RPMI7951 (cell line): Measurements from ENCODE around the gene NOL4L. TPM values are rescaled to one million over a fixed set of nuclear protein-coding genes. Genes with fewer than 3 reads are reported as not detected.
A peak's percentile ranks its signal among the peaks of the same experiment; 100 is the strongest.

Source experiments
- DNase-seq: peaks from one replicate; pipeline ENCODE4 v3.0.0-alpha.2; 2012; ENCODE audit warnings: low read depth
- total RNA-seq: library from RNA; depleted of rRNA; stranded (reverse); fragments of >200 nt; shearing (Covaris generic); gene quantifications from 2 replicates; pipeline ENCODE4 v1.2.3, GENCODE V29; 2014

The NOL4L gene
- total RNA-seq, 1 experiment from 2014 or later = 8.7 TPM

DNA sequence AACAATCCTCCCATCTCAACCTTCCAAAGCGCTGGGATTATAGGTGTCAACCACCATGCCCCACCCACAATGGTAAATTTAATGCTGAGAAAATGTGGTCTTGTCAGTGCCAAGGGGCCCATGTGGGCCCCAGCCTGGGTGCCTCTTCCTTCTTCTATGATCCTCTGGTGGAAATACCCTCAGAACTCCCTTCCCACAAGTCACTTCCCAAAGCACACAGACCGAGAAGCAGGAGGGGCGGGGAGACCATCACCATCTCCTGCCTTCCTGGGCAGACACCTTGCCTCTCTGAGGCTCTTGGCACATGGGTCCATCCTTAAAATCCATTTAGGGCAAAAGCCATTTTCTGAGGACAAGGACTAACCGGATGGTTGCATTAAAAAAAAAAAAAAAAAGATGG, 59.0 kb downstream of the NOL4L start:
- DNase-seq = no peak

DNA sequence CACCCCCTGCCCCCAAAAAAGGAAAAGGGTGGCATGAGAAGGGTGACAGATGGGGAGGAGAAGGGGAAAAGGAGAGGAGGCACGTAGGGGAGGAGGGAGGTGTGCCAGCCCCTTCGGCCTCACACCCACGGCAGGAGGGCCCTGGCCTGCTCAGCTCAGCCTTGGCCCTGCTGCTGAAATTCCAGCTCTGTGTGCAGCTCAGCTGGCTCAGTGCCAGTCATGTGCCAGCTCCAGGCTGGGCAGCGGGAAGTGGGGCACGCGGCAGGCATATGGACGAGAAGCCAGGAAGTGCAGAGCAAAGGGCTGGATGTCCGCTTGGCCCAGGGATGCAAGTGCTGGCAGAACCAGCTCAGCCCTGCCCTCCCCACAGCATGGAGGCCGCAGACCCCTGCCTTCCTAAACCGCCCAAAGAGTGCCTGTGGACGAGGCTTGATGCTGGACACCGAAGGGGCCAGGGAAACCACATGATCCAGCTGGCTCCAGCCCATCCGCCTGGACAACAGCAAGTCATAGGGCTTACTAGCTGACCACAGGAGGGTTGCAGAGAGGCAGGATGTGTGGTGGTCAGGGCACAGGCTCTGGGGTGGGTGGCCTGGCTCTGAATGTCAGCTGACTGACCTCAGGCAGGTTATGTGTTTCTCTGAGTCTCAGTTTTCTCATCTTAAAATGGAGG, 60.2 kb downstream of the NOL4L start:
- DNase-seq = peak; percentile 40

GRCh38 chr20:32523613-32524213, 61.4 kb downstream of the NOL4L start:
- peak; percentile 39 for DNase-seq

DNA sequence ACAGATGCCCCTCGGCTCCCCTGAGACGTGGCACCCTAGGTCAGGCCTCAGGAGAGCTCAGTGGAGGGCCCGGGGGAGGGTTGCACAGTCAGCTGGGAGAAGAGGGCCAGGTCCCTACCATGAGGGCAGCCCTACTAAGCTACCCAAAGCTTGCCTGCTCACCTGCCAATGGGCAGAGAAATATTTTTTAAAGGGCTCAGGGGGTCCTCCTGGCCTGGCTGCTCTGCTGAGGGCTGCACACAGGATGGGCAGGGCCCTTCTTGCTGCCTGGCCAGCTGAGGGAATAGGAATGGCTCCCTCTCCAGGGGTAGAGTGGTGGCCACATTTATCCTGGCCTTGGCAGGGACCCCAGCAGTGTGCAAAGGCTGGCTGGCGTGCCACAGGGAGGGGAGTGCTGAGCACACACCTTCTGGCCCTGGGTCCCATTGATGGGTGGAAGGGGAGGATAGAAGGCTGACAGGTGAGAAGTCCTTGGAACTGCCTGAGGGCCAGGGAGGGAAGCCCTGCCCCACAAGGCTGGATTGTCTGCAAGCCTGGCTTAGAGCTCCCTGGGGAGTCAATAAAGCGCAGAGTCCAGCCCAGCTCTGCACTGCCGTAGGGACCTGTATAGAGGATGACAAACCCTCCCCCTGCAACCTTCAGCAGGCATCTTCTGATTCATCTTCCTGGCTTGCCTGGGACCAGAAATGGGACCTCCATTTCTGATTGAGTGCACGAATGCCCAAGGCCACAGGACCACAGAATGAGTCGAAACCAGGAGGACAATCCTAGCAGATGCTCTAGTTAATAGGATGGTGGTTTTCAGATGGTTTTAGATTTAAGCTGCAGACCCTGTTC, 62.1 kb downstream of the NOL4L start:
- peak; percentile 59 for DNase-seq

GRCh38 chr20:32522526-32522775, 62.7 kb downstream of the NOL4L start:
- no peak for DNase-seq

GRCh38 chr20:32521780-32522525, 63.2 kb downstream of the NOL4L start:
- peak; percentile 51 for DNase-seq

- no peak for DNase-seq
Measured at GRCh38 chr20:32520927-32521203, 64.3 kb downstream of the NOL4L start.

GRCh38 chr20:32519381-32519730, 65.8 kb downstream of the NOL4L start:
- no peak for DNase-seq

- no peak for DNase-seq
Measured at GRCh38 chr20:32518593-32519380, 66.3 kb downstream of the NOL4L start.

- DNase-seq = no peak
Measured at GRCh38 chr20:32517914-32518592, 67.1 kb downstream of the NOL4L start.

DNA sequence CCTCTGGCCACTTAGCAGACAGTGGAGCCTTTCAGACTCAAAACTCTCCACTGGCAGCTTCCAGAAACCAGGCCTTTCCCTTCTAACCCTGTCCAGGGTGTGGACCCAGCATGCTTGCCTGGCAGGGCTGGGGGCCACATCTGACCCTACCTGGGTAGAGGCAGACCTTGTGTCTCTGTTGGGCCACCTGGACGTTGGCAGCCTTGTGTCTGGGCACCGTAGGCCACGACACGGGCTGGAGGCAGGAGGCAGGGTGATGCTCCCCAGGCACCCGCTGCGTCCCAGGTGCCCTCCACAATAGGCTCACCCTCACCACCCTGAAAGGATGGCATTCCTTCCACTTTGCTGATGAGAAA, 67.6 kb downstream of the NOL4L start:
- DNase-seq = no peak

DNA sequence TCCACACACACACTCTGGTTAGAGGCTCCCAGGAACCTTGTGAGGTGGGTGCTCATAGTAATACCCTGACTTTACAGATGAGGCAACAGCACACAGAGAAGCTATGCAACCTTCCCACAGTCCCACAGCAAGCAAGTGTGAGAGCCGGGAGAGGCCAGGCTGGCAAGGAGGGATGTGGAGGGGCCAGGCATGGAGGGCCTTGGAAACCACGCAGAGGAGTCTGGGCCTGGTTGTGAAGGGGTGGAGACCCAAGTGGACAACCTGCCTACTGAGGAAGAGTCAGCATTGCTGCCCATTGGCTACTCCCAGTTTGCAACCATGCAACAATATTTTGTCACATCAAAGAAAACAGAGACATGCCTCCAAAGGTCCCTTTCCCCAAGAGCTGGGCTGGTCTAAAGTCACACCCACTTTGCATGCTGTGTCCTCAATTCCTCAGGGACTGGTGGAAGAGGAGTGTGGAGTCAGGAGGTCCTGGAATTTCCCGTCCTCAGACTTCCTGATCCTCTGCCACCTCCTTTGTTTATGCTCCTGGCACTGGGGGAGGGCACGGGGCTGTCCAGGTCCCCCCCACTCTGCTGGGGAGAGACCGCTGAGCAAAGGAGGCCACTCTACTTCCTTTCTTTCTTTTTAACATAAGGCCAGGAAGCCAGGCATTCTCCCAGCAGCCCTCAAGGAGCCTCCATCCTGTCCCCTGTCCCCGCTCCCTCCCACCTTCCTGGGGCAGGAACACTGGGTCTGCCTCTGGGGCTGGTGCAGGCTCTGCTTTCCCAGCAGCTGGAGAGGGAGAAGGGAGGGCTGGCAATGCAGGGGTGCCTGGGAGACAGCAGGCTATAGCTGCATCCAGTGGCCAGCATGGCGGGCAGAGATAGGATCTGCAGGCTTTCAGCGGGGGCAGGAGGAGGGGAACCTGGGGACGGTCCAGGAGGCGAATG, 68.3 kb downstream of the NOL4L start:
- DNase-seq = peak; percentile 59

DNA sequence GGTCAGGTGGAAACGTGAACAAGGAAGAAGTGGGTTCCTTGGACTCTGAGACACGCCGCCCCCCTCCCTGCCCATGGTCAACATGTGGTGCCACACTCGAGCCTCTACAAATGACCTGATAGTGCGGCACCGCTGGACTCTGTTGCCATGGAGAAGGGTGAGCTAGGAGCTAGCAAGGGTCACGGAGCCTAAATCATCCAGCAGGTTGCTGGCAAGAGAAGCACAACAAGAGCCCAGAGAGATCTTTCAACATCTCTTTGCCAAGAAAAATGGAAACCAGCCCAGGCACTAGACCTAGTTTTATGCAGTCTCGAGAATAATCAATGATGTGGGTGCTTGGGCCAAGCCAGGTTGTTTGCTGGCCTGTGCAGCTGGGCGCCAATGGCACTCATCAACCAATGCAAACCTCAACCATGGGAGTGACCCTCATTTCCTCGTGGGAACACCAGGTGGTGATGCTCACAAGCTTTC, 69.5 kb downstream of the NOL4L start:
- no peak for DNase-seq

- DNase-seq = no peak
Measured at GRCh38 chr20:32514760-32515159, 70.4 kb downstream of the NOL4L start.

DNA sequence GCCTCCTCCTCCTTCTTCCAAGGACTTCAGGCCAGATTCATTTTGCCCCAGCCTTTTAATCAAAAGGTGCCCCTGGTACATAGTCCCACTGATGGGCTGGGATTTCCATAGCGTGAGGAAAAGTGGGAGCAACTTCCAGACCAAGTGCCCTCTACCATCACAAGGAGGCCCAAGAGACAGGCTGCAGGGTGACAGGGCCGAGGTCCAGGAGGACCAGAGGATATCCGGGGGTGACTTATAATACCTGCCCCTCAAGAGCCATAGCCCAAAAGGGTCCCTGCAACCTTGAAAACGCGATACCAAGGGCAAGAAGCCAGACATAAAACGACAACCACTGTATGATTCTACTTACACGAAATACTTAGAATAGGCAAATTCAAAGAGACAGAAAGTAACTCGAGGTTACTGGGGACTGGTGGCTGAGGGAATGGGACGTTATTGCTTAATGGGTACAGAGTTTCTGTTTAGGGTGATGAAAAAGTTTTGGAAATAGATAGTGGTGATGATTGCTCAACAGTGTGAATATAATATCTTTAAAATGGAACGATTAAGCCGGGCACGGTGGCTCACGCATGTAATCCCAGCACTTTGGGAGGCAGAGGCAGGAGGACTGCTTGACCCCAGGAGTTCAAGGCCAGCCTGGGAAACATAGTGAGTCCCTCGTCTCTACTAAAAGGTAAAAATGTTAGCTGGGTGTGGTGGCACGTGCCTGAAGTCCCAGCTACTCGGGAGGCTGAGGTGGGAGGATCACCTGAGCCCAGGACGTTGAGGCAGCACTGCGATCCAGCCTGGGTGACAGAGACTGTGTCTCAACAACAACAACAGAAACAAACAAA, 71.9 kb downstream of the NOL4L start:
- no peak for DNase-seq

- DNase-seq = no peak
Measured at GRCh38 chr20:32512047-32512385, 73.1 kb downstream of the NOL4L start.

DNA sequence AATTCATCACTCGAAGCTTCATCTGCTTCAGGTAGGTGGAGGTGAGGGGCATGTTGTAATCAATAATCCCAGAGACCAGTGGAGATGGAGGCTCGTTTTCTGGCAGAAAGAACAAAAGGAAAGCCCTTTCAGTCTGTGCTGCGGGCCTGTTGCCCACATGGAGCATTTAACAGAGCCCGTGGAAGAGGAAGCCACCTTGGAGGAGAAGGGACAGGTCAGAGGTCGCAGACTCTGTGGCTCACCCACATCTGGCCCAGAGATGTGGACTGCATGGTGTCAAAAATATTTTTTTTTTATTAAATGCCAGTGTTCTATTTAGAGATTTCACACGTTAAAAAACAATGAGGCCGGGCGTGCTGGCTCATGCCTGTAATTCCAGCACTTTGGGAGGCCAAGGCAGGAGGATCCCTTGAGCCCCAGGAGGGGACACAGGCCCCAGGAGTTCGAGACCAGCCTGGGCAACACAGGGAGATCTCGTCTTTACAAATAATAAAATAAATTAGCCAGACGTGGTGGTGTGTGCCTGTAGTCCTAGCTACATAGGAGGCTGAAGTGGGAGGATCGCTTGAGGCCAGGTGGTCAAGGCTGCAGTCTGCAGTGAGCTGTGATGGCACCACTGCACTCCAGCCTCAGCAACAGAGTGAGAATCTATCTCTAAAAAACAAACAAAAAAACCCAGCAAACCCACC, 73.6 kb downstream of the NOL4L start:
- DNase-seq = no peak

DNA sequence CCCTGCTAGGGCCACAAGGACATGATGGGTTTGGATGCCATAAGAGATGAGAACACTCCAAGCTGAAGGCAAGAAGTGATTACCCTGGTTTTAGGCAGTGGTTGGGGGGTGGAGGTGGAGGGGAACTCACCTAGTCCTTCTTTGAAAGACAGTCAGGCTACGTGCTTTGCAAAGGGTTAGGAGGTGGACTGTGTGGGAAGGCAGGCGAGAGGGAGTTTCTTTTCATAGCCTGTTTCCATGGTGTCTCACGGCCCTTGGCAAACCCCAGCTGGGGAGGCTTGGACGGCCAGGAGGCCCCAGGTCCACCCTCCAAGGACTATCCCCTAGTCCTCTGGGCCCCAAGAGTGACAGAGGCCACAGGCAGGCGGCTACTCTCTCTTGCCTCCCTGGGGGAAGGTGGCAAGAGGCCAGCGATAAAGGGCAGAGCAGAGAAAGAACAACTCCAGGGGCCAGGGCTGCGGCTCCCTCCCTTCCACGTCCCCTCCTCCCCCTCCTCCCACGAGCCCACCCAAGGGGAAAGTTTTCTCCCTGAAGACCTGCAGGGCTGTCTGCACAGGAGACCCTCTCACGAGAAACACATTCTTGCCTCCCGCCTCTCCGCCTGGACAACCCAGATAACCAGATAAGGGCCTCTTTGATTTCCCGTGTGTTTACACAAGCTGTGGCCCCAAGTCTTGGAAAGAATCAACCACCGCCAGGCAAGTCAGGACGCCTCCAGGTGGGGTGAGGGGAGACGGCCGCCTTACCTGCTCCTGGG, 74.4 kb downstream of the NOL4L start:
- peak; percentile 41 for DNase-seq
